ENCODE measurements around the gene CACNA1D.

Gene CACNA1D

DNA sequence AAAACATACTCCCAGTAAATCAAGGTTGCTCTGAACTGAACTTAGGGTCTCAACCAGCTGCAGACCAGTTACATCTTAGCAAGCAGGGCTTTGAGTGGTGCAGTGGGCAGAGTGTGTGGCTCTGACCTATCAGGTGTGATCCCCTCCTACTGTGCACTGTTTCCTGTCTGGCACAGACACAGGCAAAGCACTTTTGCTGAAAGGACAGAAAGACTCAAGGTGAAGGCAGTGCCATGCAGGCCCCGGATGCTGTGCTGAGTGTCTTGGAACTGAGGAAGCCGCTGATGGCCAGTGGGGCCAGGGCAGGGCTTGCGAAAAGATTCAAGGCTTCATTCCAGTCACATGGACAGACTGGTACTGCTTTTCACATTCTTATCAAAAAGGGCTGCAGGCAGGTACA, 85.2 kb downstream of the CACNA1D start:
- DNase-seq (ENCODE audit: low read depth): no peak

DNA sequence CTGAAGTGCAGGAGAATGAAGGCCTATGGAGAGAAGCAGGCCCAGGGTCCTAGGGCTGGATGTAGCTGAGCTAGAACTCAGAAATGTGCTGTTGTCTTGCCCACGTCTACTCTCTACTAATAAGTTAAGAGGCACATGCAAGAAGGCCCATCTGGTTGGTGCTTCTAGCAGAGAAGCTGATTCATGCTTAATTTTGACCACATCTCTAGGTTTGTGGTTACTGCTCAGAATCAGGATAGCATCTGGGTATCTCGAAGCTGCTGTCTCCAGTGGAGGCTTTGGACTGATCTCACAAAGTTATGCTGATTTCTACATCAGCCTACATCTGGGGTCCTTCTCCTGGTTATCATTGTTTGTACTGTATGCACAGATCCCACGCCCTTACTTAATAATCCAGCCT, 87.3 kb downstream of the CACNA1D start:
- no peak for DNase-seq (ENCODE audit: low read depth)

DNA sequence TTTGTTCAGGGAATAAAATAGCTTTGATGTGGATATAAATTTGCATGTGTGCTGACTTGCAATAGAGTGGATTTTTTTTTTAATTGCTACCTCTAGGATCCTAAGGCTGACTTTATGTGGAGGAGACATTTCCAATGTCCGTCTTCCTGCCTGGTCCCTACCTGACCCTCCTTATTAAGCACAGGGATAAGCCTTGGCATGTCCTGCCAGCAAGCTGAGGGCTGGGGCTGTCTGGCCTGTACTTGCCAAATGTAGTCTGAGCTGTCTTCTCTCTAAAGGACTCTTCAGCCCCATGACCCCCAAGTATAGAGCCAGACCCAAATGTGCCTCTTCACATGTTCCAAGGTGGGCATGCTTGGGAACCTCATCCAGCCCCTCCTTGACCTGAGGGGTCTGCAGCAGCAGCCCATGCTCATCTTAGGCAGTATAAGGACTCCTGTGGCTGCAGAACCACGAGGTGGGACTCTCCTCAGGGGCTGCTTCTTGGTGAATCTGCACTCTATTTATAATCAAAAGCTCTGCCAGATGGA, 88.8 kb downstream of the CACNA1D start:
- DNase-seq (ENCODE audit: low read depth): no peak

DNA sequence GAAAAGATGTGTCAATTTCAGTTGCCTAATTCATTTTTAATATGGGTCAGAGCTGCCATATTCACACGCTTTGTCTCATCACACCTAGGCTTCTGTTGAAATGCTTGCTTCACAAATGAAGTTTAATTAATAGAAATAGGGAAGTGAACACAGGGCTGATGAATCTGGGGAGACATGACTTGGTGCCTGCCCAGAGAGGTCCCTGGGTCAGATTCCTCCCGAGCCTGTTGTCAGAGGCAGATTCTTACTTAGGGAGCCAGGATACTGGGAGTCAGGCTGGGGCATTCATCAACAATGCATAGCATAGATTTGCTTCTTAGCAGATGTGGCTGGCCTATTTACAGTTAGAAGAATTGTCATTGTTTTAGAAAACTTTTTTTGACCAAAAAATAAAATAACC, 90.6 kb downstream of the CACNA1D start:
- DNase-seq (ENCODE audit: low read depth): no peak

DNA sequence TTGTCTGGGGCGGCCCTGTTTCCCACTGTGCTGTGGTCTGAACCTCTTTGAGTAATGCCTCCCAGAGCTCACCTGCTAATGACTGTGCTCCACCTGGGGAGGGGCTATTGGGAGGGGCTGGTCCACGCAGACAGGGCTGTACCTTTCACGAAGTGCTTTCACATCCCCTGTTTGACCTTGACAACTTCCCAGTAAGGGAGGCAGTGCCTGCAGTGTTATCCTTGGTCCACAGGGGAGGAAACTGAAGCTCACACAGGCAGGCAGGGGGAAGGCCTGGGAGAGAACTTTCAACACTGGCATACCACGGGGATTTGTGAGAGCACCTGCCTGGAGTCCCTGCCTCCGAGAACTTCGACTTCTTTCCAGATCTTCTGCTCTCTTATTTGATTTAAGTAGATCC, 91.2 kb downstream of the CACNA1D start:
- no peak for DNase-seq (ENCODE audit: low read depth)

DNA sequence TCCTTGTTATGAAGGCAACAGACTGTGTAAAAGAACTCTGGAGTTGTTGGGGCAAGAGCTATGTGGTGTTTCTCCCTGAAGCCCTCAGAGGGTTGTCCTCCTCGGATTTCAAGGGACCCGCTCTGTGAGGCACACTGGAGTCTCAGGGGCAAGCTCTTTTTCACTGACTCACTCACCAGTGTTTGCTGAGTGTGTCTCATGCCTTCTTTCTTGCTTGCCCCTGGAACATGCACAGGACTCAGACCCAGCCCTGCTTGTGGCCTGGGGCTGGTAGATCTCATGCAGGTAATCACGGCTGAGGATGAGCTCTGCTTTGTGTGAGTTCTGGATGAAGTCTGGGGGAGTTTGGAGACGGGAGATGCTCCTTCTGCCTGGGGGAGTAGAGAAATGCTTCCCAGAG, 93.7 kb downstream of the CACNA1D start:
- DNase-seq (ENCODE audit: low read depth): no peak

DNA sequence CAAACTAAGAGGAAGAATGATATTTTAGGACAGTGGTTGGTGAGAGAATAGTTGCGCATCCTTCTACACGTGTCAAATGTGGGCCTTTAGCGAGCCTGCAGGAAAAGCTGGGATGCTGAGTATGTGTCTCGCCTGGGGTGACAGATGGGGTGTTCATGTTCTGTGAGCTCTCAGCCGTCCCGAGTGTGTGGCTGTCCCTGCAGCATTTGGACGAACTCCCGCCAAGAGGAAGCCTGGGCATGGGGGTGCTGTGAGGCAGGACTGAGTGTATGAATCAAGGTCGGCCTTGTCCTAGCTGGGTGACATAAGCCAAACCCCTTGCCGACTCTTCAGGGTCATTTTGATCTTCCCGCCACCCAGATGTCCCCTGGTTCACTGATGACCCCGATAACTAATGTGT, 94.8 kb downstream of the CACNA1D start:
- DNase-seq (ENCODE audit: low read depth): no peak

DNA sequence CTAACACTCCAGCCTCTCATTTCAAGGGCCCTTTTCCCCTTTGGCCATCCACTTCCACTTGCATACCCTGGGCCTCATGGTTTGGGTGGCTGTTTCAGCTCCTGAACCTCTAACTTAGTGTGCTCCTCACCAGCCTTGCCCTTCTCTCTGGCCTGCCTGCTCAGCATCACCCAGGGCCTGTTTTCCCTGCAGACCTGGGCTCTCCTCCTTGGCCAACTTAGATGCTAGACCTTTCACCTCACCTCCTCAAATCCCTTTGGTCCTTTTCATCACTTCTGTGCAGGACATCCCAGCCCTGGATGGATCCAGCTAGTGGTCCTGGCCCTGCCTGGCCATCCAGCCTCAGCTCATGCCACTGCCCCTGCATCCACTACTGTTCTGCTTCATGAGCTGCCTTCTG, 95.4 kb downstream of the CACNA1D start:
- no peak for DNase-seq (ENCODE audit: low read depth)

DNA sequence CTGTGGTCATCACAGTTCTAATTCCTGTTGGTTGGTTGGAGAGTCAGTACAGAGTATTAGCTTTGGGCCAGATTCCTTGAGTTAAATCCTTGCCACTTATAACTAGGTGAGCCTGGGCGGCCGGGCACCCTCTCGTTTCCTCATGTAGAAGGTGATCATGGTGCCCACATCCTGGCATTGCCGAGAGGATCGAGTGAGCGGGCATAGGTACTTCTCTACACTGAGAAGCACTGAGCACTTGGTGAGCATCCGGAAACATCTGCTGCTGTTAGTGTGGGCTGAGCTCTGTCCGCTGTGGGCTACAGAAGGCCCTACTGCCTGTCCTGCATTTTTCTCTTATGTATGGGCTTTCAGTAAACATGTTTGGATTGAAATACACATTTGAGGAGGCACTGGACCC, 96.2 kb downstream of the CACNA1D start:
- DNase-seq (ENCODE audit: low read depth): no peak

DNA sequence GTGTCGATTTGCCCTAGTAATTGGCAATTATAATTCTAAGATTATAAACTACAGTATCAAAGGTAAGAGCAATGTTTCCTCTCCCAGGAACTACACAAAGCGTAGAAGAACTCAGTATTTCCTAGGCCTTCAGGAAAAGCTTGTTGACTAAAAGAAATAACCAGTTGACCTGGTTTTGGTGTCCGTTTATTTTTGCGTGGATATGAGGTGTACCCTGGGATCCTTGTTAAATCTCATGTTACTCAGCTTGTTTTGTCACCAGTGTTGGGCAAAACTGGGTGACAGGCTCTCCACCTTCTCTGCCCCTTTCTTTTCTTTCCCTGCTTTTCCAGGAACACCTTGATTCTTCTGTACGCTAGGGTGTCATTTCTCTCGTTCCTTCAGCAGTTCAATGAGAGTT, 97.2 kb downstream of the CACNA1D start:
- no peak for DNase-seq (ENCODE audit: low read depth)

DNA sequence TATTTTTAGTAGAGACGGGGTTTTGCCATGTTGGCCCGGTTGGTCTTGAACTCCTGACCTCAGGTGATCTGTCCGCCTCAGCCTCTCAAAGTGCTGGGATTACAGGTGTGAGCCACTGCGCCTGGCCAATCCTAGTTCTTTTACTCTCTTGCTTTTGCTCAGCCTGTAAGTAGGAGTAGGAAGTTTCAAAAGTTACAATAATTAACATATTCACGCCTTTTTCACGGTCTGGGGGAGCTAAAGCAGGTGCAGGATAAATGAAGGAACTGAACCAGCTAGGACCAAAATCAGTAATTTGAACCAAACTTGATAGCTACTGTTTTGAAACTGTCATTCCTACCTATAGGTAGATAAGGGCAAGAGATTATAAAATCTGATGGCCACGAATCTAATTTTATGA, 98.5 kb downstream of the CACNA1D start:
- no peak for DNase-seq (ENCODE audit: low read depth)

DNA sequence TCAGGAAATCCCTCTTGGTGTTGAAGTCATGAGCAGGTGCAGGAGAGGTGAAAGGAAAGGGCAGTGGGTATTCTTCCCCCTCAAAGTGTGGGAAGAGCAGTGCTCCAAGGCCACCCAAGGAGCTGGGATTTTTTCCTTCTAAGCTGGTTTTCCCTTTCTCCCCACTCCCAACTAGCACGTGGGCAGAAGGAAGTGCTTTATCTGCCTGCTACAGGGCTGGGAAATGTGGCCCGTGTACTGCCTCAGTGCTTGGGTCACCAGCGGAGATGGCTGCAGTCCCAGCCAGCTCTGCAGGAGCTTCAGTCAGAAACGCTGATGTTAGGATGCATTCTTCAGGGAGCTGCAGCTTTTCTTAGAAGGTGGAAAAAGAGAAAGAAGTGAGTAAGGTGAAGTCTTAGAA, 99.2 kb downstream of the CACNA1D start:
- no peak for DNase-seq (ENCODE audit: low read depth)

DNA sequence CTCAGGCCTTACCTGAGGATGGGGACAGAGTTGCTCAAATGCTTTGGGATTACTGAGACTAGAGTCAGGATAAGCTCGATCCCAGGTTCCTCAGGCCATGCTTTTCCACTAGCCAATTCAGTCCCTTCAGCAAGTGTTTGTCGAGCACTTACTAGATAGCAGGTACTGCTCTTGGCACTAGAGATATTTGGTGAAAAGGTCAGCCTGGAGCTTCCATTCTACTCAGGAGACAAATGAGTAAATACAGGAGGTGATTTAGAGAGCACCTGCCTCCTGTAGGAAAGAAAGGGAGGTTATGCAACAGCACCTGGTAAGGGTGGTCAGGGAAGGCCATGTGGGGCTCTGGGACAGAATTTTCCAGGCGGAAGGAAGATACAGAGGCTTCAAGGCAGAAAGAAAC, 99.9 kb downstream of the CACNA1D start:
- DNase-seq (ENCODE audit: low read depth): no peak

DNA sequence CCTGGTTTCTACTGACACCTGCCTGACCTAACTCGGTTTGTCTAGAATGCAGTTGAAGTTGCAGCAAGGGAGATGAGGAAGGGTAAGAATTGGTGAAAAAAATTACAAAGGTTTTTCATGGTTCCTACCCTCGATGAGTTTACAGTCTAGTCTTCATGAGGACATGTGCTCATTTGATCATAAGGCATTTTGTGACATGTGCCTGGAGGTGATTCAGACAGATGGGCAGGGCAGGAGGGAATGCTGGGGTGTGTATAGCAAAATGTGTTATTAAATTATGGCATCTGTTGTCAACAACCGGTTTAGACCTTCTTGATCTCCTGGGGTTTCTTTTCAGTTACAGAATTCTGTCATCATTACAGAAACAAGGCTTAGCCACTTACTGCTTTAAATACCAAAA, 101.2 kb downstream of the CACNA1D start:
- no peak for DNase-seq (ENCODE audit: low read depth)

DNA sequence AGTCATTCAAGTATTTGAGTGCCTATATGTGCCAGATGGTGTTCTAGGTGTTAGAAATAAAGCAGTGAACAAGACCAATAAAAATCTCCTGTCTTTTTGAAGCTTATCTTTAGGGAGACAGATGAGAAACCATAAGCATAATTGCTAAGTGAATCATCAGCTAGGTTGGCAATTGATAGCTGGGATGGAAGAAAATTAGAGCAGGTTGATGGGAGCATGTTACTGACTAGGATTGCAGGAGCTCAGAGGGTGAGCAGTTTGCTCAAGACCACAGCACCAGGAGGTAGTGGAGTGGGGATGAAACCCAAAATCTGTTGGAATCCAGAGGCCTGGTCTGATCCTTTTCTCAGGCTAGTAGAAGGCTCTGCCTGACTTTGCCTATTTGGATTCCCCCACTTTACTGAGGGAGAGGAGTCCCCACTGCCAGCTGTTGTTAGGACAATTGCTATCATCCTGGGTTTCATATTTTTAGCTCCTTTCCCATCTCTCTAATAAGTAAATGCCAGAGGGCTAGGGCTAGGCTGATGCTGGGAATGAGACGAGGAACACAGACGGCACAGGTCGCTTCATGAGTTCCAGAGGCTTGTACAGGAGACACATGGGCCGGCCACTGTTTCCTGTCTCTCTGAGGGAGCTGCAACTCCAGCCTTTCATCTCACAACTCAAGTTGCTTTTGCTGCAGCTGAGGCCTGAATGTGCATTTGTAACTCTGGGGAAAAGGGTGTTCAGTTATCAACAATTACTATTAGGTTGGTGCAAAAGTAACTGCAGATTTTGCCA, 102.9 kb downstream of the CACNA1D start:
- no peak for DNase-seq (ENCODE audit: low read depth)

DNA sequence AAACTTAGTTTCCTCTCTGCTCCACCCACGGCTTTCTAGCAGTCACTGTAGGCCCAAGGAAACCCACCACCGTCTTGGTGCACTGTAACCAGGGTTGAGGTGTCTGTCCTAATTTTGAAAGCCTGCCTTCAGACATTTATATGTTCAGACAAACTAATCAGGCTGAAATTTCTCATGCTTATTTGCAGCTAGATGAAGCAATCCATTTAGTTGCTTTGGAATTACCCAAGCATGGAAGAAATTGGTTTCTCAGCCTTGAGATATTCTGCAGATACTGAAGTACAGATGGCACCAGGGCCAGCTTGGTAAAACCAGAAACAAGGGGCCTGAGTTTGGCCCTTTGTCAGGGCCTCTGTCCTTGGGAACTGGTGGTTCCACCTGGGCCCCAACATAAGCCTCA, 105.4 kb downstream of the CACNA1D start:
- no peak for DNase-seq (ENCODE audit: low read depth)

DNA sequence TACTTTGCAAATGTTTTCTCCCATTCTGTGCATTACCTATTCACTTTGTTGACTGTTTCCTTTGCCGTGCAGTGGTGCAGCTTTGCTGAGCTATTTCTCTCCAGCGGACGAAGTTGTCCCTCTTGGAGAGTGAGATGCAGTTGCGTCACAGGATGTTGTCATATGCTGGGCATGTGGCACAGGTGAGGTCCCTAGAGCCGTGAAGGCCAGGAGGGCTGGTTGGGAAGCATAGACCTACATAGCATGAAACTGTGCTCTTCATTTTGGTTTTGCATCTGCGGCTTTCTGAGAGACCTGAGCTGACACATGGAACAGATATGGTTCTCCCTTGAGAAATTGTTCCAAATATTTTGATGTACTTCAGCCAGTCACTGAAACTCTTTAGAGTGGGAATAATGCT, 108.5 kb downstream of the CACNA1D start:
- DNase-seq (ENCODE audit: low read depth): no peak

DNA sequence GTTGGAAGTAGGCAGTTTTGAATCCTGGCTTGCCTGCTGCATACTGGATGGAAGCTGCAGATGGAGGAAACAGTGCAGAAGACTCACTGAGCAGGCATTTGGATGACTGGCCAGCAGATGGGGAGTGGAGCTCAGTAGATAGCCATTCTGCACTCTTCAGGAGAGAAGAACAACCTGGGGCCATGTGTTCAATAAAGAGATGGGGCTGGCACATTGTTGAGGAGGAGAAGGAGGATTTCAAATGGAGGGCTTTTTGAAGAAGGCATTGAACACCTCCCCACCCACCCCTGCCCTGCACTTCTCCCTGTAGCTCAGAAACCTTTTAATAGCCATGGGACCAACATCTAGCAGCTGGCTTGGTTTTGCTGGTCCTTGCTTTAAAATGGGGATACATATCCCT, 109.8 kb downstream of the CACNA1D start:
- DNase-seq (ENCODE audit: low read depth): no peak

DNA sequence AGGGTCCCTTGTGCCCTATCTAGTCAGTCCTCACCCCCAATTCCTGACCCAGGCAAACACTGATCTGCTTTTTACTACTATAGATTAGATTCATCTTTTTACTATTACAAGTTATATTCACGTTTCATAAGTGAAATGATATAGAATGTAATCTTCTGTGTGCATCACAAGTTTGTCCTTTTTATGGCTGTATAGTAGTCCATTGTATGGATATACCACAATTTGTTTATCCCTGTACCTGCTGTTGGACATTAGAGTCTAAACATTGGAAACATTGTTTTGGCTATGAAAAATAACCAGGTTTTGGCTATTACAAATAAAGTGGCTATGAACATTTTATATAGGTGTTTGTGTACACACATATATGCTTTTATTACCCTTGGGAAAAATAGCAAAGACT, 112.4 kb downstream of the CACNA1D start:
- DNase-seq (ENCODE audit: low read depth): no peak

DNA sequence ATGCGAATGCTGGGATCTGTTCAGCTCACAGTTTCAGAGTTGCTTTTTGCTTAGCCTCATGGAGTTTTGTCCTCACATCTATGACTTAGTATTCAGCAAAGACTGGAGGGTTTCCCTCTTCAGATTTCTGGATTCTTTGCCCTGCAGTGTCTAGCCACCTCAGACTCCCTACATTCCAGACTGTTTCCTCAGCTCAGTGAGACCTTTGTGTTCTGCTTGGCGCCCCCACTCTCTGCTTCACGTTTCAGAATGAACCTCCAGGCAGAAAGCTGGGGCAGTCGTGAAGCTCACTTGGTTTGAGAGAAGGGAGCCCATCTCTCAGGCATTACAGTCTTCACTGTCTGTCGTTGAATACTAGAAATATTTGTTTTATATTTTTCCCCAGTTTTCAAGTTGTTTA, 118.1 kb downstream of the CACNA1D start:
- no peak for DNase-seq (ENCODE audit: low read depth)

DNA sequence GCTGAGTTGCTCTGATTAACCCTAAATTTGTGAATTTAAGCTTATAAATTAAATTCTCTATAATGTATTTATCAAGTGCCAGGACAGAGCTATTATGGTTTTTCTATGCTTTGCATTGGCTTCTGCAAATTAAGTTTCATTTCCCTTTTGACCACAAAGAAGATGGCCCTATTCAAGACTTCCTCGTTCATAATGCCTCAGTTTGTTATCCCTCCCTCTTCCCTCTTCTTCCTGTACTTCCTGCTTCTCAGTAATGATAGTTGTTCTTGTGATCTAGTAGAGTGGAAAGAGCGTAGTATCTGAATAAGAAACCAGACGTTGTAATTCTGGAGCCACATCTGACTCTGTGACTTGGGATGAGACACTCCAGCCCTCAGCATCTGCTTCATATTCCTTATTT, 118.7 kb downstream of the CACNA1D start:
- no peak for DNase-seq (ENCODE audit: low read depth)

DNA sequence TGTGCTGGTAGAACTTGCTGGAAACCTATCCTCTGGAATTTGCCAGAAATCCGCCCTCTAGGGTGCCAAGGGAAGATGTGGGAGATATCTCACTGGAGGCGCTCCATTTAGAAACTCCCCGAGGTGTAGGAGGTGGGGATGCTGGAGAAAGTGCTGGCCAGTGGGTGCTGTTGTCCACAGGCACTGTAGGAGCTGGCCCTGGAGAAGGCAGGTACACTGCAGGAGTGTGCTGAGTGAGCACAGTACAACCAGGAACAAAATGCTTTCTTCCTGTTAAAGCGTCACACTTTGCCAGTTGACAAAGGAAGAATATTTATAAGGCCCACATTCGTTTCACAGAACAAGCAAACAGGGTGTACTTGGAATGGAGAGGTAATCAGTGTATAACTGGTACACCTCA, 119.9 kb downstream of the CACNA1D start:
- no peak for DNase-seq (ENCODE audit: low read depth)

DNA sequence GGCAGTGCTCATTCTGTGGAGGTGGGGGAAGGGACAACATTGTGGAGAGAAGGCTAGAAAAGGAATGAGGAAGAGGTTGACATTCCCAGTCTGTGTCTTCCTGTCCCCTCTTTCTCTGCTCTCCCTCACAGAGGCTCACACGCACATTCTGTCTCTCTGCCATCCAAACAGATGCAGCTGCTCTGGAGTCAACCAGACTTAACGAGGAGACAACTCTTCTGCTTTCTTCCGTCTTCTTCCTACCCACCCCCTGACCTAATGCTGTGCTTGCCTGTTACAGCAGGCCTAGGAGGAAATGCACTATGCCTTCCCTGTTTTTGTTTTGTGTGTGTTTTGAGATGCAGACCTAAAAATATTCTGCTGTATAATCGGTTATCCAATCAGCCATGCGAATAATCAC, 121.9 kb downstream of the CACNA1D start:
- no peak for DNase-seq (ENCODE audit: low read depth)

Data from stimulated activated CD8-positive, alpha-beta memory T cell treated with anti-CD3 and anti-CD28 coated beads, Interleukin-12 subunit alpha, Interleukin-12 subunit beta, amount 100 ng/mL, for 4 hours (primary cell).